Suprapubic skin (tissue), 4 donors: ENCODE measurements around the gene TK2.

Experiments used
- EP300 ChIP-seq: sonication (generic); formaldehyde crosslinking; IDR thresholded peaks from one replicate; pipeline ENCODE4 v1.6.1; 2017; ENCODE audit warnings: antibody characterized with exemption
- POLR2A ChIP-seq, 2 donors: fragments of 450-650 bp; IDR thresholded peaks; one replicate each; pipeline ENCODE4 v1.6.1; 2017; ENCODE audit warnings: antibody characterized with exemption in 2 of 2, mild to moderate bottlenecking in 2 of 2, moderate library complexity in 2 of 2
- POLR2AphosphoS5 ChIP-seq, 3 donors: sonication (generic); formaldehyde crosslinking; IDR thresholded peaks; one replicate each; pipeline ENCODE4 v1.6.1; 2017; ENCODE audit warnings: antibody characterized with exemption in 3 of 3
- TF ChIP-seq, protein P1 (sequence below), 2 donors: fragments of 200-600 bp in 1 of 2; fragments of 450-650 bp in 1 of 2; sonication (generic) in 1 of 2; IDR thresholded peaks; one replicate each; pipeline ENCODE4 v1.5.1; 2016 to 2019; ENCODE audit warnings: antibody characterized with exemption in 2 of 2, mild to moderate bottlenecking in 1 of 2, moderate library complexity in 1 of 2

DNA sequence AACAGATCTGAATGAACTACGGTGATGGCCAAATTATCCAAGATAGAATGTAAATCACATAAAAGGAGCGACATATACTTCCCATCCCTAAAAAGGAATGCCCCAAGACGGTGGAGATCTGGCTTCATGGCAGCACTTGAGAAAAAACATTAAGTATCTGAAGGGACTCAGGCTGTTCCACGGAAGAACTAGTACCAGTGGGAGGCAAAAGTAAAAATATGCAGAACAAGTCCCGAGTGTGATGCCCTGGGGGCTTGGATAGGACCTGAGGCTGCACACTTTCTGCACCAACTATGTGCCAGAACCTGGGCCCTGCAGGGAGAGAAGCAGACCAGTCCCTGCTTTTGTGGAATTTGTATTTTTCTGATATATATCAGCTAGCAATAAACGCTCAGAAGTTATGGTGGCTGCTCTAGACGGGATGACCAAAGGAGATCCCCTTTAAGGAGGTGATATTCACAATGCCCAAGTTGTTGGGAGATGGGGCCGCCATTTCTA is 1.9 kb upstream of the TK2 start:
- TF ChIP-seq, protein P1, sequence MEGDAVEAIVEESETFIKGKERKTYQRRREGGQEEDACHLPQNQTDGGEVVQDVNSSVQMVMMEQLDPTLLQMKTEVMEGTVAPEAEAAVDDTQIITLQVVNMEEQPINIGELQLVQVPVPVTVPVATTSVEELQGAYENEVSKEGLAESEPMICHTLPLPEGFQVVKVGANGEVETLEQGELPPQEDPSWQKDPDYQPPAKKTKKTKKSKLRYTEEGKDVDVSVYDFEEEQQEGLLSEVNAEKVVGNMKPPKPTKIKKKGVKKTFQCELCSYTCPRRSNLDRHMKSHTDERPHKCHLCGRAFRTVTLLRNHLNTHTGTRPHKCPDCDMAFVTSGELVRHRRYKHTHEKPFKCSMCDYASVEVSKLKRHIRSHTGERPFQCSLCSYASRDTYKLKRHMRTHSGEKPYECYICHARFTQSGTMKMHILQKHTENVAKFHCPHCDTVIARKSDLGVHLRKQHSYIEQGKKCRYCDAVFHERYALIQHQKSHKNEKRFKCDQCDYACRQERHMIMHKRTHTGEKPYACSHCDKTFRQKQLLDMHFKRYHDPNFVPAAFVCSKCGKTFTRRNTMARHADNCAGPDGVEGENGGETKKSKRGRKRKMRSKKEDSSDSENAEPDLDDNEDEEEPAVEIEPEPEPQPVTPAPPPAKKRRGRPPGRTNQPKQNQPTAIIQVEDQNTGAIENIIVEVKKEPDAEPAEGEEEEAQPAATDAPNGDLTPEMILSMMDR (IDR thresholded peaks at IDR 0.05), result no peak
- no peak for TF ChIP-seq POLR2AphosphoS5 (IDR thresholded peaks at IDR 0.05)
- TF ChIP-seq POLR2A (IDR thresholded peaks at IDR 0.05), result no peak
- no peak for TF ChIP-seq EP300
